Measurements from ENCODE around the gene GCKR. TPM values are rescaled to one million over a fixed set of nuclear protein-coding genes. Genes with fewer than 3 reads are reported as not detected.

The GCKR gene
- total and polyA plus RNA-seq, 2 of the 13 experiments (the other 11 are each of a cell fraction or from before 2014, with no cell fraction given) = 15.2 to 48.3 TPM

GRCh38 chr2:27502142-27502541 is 5.5 kb downstream of the GCKR start:
- POLR2A ChIA-PET = no interaction called here
- Histone ChIP-seq H3K4me2 (ENCODE audit: low read depth, low read length) (no peak overlapping the region), H2AFZ (ENCODE audit: low read length) (no peak overlapping the region), H3K27me3 (ENCODE audit: control insufficient read depth in 1 of 2, insufficient read depth in 2 of 2, low read length in 2 of 2) (no peaks in the 10 kb centered on the region), H3K36me3 (replicated peaks in 1 of 2; ENCODE audit: control insufficient read depth in 1 of 2, insufficient read depth in 2 of 2, low read length in 2 of 2) (no peaks in the 10 kb centered on the region; a peak in 1 of 5 replicates), H4K20me1 (ENCODE audit: insufficient read depth, low read length) (no peaks in the 10 kb centered on the region), H3K79me2 (ENCODE audit: insufficient read depth, low read length) (no peaks in the 10 kb centered on the region), H3K4me3 (replicated peaks in 1 of 3; ENCODE audit: insufficient read depth in 1 of 3, low read depth in 2 of 3, low read length in 3 of 3) (no peak overlapping the region), H3K9me3 (ENCODE audit: low read length) (no peaks in the 10 kb centered on the region), H3K9ac (ENCODE audit: insufficient read depth, low read depth, low read length) (no peak overlapping the region), H3K27ac (ENCODE audit: extremely low read length, insufficient read depth, low read length) (no peak overlapping the region), H3K4me1 (ENCODE audit: insufficient read depth, low read length) (peaks cover 37% of the 10 kb centered on the region)
- no peak for ATAC-seq
- no peak for TF ChIP-seq ASH2L (IDR thresholded peaks at IDR 0.05; ENCODE audit: insufficient read length, low read depth, low read length)
- no peak for TF ChIP-seq MBNL3 (CRISPR knock-in tag; conservative IDR thresholded peaks at IDR 0.05)
- no peak for TF ChIP-seq PITX1 (CRISPR knock-in tag; IDR thresholded peaks at IDR 0.05)
- TF ChIP-seq ZNF607 (CRISPR knock-in tag; IDR thresholded peaks at IDR 0.05; ENCODE audit: borderline replicate concordance) = no peak
- TF ChIP-seq, protein P1, sequence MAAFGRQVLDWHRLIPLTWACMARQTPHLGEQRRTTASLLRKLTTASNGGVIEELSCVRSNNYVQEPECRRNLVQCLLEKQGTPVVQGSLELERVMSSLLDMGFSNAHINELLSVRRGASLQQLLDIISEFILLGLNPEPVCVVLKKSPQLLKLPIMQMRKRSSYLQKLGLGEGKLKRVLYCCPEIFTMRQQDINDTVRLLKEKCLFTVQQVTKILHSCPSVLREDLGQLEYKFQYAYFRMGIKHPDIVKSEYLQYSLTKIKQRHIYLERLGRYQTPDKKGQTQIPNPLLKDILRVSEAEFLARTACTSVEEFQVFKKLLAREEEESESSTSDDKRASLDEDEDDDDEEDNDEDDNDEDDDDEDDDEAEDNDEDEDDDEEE (CRISPR knock-in tag; IDR thresholded peaks at IDR 0.05) = no peak
- TF ChIP-seq ZNF382 (CRISPR knock-in tag; IDR thresholded peaks at IDR 0.05; ENCODE audit: borderline replicate concordance) = no peak
- no TSS peak for BruUV-seq (replicated peaks)
- 98% methylated on average over 4 of the region's 4 CpGs for WGBS (ENCODE audit: low lambda C conversion rate)
- DNase-seq (ENCODE audit: low spot score) = no peak
- in situ Hi-C loops (cut with HindIII; ENCODE audit: extremely low pct_ligation_motif_present, low pct_unique_long_range_greater_than_20kb) = no loop called here
- FAIRE-seq = no peak
- intact Hi-C loops (cut with micrococcal nuclease; ENCODE audit: unreplicated experiment) = no loop called here
- CTCF ChIA-PET (ENCODE audit: low intra/inter-chr PET ratio, low total read pairs) = no interaction called here

DNA sequence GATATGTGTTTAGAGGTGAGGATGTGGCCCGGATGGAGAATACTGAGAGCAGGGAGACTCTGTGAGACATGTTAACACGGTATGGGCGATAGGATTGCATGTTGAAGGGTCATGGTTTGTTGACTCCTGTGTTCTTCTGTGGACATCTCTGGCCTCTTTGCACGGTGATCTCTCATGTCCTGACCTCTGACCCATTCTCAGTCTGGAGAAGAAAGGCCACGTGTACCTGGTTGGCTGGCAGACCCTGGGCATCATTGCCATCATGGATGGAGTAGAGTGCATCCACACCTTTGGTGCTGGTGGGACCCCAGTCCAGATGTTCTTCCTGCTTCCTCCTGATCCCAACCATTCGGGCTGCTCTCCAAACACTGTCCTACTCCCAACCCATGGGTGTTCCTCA is 9.9 kb downstream of the GCKR start:
- Histone ChIP-seq H3K27me3 (ENCODE audit: control insufficient read depth in 1 of 2, insufficient read depth in 2 of 2, low read length in 2 of 2) (no peaks in the 10 kb centered on the region), H2AFZ (ENCODE audit: low read length) (no peak overlapping the region), H3K9me3 (ENCODE audit: low read length) (no peaks in the 10 kb centered on the region), H3K9ac (ENCODE audit: insufficient read depth, low read depth, low read length) (no peak overlapping the region), H3K4me3 (replicated peaks in 1 of 3; ENCODE audit: insufficient read depth in 1 of 3, low read depth in 2 of 3, low read length in 3 of 3) (no peak overlapping the region), H3K36me3 (replicated peaks in 1 of 2; ENCODE audit: control insufficient read depth in 1 of 2, insufficient read depth in 2 of 2, low read length in 2 of 2) (no peaks in the 10 kb centered on the region; a peak in 1 of 5 replicates), H3K4me2 (ENCODE audit: low read depth, low read length) (no peak overlapping the region), H3K27ac (ENCODE audit: extremely low read length, insufficient read depth, low read length) (no peak overlapping the region), H4K20me1 (ENCODE audit: insufficient read depth, low read length) (no peaks in the 10 kb centered on the region), H3K4me1 (ENCODE audit: insufficient read depth, low read length) (peaks cover 26% of the 10 kb centered on the region), H3K79me2 (ENCODE audit: insufficient read depth, low read length) (no peaks in the 10 kb centered on the region)
- POLR2A ChIA-PET = interaction anchor here (1.4 kb wide), 1 partner anchor 10 kb away, joined by 4 read pairs; the partner anchor contains the start of gene GCKR
- in situ Hi-C loops (cut with HindIII; ENCODE audit: extremely low pct_ligation_motif_present, low pct_unique_long_range_greater_than_20kb) = no loop called here
- intact Hi-C loops (cut with micrococcal nuclease; ENCODE audit: unreplicated experiment) = no loop called here
- no TSS peak for BruUV-seq (replicated peaks)
- no peak for FAIRE-seq
- WGBS (ENCODE audit: low lambda C conversion rate) = 89% methylated on average over 6 of the region's 6 CpGs
- CTCF ChIA-PET (ENCODE audit: low intra/inter-chr PET ratio, low total read pairs) = no interaction called here
- no peak for ATAC-seq
- no peak for DNase-seq (ENCODE audit: low spot score)
- TF ChIP-seq, protein P2, sequence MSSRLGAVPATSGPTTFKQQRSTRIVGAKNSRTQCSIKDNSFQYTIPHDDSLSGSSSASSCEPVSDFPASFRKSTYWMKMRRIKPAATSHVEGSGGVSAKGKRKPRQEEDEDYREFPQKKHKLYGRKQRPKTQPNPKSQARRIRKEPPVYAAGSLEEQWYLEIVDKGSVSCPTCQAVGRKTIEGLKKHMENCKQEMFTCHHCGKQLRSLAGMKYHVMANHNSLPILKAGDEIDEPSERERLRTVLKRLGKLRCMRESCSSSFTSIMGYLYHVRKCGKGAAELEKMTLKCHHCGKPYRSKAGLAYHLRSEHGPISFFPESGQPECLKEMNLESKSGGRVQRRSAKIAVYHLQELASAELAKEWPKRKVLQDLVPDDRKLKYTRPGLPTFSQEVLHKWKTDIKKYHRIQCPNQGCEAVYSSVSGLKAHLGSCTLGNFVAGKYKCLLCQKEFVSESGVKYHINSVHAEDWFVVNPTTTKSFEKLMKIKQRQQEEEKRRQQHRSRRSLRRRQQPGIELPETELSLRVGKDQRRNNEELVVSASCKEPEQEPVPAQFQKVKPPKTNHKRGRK (CRISPR knock-in tag; IDR thresholded peaks at IDR 0.05) = no peak
- TF ChIP-seq, protein P3, sequence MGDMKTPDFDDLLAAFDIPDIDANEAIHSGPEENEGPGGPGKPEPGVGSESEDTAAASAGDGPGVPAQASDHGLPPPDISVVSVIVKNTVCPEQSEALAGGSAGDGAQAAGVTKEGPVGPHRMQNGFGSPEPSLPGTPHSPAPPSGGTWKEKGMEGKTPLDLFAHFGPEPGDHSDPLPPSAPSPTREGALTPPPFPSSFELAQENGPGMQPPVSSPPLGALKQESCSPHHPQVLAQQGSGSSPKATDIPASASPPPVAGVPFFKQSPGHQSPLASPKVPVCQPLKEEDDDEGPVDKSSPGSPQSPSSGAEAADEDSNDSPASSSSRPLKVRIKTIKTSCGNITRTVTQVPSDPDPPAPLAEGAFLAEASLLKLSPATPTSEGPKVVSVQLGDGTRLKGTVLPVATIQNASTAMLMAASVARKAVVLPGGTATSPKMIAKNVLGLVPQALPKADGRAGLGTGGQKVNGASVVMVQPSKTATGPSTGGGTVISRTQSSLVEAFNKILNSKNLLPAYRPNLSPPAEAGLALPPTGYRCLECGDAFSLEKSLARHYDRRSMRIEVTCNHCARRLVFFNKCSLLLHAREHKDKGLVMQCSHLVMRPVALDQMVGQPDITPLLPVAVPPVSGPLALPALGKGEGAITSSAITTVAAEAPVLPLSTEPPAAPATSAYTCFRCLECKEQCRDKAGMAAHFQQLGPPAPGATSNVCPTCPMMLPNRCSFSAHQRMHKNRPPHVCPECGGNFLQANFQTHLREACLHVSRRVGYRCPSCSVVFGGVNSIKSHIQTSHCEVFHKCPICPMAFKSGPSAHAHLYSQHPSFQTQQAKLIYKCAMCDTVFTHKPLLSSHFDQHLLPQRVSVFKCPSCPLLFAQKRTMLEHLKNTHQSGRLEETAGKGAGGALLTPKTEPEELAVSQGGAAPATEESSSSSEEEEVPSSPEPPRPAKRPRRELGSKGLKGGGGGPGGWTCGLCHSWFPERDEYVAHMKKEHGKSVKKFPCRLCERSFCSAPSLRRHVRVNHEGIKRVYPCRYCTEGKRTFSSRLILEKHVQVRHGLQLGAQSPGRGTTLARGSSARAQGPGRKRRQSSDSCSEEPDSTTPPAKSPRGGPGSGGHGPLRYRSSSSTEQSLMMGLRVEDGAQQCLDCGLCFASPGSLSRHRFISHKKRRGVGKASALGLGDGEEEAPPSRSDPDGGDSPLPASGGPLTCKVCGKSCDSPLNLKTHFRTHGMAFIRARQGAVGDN (CRISPR knock-in tag; IDR thresholded peaks at IDR 0.05) = no peak
- no peak for TF ChIP-seq RFX1 (IDR thresholded peaks at IDR 0.05)

Measured in HepG2 (cell line).